NCI-H1092 treated with DMSO at 0.1 percent for 48 hours (cell line): ENCODE results near the gene LEP.

Experiments
- DNase-seq: peaks from one replicate; lab custom pipeline; 2025; lab: John Stamatoyannopoulos, UW

Gene LEP

GRCh38 chr7:128247108-128247507, 6.0 kb downstream of the LEP start:
- no peak for DNase-seq

DNA sequence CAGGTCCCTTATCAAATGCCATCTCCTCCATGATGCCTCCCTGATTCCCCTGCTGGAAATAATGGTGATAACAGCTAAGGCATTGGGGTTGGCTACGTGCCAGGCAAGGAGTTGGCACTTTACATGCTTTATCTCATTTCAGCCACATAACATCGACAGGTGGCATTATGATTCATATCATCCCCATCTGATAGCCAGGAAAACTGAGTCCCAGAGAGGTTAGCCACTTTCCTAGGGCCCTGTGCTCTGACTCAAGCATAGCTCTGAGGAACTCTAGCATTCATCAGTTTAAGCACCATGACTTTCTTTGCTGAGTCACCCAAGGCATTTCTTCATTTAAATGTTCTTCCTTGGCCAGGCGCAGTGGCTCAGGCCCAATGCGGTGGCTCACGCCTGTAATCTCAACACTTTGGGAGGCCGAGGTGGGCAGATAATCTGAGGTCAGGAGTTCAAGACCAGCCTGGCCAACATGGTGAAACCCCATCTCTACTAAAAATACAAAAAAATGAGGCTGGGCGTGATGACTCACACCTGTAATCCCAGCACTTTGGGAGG, 6.6 kb downstream of the LEP start:
- DNase-seq: no peak

DNA sequence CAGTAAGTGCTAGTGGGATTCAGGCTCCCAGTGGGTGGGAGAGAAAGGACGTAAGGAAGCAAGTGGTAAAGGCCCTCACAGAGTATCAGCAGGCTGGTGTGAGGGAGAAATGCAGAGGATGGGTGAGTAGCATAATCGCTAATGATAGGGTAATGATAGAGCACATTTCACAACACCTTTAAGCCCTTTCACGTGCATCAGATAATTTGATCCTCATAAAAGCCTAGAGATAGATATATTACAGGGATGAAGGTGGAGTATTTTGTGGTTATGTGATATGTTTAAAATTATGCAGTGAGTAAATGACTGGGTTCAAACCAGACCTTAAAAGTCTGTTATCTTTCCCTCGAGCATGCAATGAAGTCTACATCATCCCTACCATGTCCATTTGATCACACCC, 10.3 kb downstream of the LEP start:
- no peak for DNase-seq

DNA sequence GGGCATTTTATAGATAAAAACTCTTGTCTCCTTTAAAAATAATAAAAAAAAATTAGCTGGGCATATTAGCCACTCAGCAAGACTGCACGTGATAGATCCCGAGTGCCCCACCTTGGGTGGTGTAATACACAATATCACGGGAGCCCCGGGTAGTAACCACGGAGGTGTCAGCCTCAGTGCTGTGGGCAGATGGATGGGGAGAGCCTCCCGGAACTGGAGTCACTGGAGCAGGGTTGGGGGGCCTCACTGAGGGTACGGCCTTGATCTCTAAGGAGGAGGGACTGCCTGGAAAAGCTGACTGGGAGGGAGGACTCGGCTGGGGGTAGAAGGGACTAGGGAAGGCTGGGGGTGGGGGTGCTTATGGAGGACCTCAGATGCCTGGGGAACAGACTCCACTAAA, 12.6 kb downstream of the LEP start:
- no peak for DNase-seq

- DNase-seq: no peak
These were observed 13.4 kb downstream of the LEP start for GRCh38 chr7:128254470-128254869.

DNA sequence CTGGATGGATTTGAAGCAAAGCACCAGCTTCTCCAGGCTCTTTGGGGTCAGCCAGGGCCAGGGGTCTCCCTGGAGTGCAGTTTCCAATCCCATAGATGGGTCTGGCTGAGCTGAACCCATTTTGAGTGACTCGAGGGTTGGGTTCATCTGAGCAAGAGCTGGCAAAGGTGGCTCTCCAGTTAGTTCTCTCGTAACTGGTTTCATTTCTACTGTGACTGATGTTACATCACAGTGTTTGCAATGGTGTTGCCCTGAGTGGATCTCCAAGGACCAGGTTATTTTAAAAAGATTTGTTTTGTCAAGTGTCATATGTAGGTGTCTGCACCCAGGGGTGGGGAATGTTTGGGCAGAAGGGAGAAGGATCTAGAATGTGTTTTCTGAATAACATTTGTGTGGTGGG, 14.2 kb downstream of the LEP start:
- no peak for DNase-seq

DNA sequence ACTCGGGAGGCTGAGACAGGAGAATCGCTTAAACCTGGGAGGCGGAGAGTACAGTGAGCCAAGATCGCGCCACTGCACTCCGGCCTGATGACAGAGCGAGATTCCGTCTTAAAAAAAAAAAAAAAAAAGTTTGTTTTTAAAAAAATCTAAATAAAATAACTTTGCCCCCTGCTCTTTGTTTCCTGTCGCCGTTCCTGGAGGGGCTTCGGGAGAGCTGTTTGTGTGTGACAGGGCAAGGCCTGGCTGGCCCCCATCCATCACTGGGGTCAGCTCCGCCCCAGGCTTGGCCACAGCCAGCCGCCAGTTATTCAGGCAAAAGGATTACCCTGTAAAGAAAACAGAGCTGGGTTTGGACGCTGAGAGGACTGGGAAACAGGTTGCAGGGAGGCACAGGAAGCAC, 16.4 kb downstream of the LEP start:
- no peak for DNase-seq

- no peak for DNase-seq
These were observed 18.3 kb downstream of the LEP start for GRCh38 chr7:128259131-128260061.

- DNase-seq: no peak
These were observed 19.2 kb downstream of the LEP start for GRCh38 chr7:128260069-128260795.

GRCh38 chr7:128262273-128263028, 21.4 kb downstream of the LEP start:
- no peak for DNase-seq

DNA sequence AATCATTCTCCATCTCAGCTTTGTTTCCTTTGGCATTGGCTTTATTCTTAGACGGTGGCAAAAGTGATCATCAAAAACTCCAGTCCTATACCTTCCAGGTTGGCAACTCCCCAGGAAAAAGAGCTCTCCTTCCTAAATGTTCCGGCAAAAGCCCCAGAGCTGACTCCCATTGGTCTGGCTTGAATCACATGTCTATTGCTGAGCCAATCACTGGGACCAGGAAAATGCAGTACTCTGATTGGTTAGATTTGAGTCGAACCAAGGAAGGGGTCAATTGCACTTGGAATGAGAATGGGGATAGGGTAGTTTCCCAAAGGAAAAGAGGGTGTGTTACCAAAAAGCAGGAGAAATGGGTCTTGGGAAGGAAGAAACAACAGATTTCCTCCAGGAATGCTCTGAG, 22.3 kb downstream of the LEP start:
- no peak for DNase-seq

- no peak for DNase-seq
These were observed 23.4 kb downstream of the LEP start for GRCh38 chr7:128264477-128264876.

DNA sequence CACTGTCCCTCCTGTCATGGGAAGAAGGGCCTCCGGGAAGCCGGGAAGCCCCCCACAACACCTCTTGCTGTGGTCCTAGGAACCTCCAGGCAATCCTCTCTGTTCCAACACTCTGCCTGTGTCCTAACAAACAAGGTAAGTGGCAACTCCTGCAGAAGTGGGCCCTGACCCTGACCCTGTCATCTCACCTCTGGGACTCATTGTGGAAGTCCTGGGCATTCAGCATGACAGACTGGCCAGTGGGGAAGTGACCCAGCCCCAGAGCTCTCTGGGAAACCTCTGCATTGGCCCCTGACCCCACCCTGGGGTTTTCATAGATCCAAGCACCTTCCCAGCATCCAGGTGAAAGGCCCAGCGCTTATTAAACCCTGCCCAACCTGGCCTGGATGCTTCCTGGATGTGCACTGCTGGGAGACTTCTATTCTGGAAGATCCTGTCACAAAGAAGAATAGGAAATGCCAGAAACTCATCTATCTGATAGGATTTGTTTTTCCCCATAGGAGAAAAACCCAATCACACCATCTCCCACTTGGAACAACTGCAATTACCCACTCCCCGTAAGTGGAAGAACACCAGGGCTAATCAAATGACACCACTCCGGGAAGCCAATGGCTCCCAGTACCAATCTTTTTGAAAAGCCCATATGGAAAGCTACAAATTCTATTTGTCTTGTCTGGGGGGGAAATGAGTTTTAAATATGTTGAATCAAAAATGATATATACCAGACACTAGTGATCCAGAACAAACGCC, 24.3 kb downstream of the LEP start:
- DNase-seq: no peak

DNA sequence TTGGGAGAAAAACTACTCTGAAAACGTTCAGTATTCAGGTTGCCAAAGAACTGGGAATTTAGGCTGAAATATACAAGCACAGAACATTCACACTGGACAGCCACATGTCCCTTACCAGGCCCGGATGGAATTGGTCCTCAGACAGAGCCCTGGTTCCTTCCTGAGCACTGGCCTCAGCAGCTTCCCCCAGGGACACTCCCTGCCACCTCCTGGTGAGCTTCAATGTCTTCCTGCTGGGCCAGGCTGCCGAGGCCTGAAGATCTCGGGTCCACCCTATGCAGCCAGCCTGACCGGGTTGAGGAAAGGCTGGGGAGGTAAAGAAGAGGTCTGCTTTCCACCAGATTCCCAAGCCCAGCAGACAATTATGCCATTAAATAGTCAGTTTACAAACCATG, 24.8 kb downstream of the LEP start:
- DNase-seq: no peak

GRCh38 chr7:128266529-128266882, 25.4 kb downstream of the LEP start:
- no peak for DNase-seq

DNA sequence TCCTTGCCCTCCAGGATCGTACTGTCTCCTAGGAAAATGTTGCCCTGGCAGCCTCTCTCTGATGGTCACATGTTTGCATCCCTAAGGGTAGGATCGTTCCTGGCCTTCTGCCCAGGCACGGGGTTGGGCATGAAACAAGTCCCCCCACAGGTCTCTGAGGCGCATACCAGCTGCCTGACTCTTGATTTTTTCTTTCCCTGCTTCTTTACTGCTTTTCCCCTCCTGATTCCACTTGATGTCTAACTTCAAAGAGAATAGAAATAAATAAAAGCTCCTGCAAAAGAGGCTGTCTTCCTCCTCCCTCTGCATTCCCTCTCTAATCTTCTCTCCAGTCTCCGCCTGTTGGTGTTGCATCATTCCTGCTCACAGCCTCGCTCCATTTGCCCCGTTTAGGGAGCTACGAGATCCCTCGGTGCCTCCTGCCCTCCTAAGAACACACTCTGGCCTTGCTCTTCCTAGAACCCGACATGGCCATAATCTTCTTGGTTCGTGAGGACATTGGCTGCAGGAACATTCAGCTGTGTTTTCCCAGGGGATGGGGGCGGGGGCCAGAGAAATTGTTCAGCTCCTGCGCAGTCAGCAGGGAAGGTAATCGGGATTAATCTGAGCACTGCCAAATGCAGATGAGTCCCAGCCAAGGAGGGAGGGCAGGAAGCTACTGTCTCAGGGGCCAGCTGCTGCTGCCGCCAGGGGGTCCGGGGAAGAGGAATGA, 26.0 kb downstream of the LEP start:
- DNase-seq: peak; percentile 88

GRCh38 chr7:128267595-128267924, 26.5 kb downstream of the LEP start:
- DNase-seq: no peak

DNA sequence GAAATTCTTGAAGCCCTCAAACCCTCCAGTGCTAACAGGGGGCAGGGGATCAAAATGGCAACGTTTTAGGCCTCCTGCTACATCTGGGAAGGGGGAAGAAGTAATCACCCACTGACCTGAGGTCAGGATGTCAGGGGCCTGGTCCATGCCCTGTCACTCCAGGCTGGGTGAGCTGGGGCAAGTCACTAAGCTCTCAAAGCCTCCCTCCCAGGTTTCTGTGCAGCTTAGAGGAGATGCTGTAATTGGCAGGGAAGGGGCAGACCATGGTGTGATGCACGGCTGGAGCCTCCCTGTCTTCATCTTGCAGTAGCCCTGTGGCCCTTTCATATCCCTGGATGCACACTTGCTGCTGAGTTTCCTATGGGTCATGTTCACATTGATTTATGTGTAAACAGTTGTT, 27.2 kb downstream of the LEP start:
- DNase-seq: no peak

DNA sequence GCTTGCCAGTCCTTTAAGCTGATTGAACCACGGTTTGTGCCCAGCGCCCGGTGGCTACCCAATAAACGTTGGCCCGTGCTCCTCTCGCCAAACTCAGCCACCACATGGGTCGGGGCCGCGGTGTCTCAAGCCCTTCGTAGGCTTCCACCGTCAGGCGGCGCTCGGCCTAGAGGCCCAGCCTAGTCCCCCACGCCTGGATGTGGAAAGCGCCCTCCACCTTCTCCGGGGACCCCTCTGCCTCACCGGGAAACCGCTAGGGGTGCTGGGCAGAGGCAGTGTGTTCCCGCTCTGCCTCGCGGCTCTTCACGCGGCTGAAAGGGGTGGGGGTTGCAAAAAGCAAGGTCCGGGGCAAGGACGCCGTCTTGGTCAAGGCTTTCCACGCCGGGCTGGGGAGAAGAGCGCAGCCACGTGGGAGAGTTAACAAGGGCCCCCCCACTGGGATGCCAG, 29.8 kb downstream of the LEP start:
- no peak for DNase-seq

GRCh38 chr7:128271471-128271941, 30.4 kb downstream of the LEP start:
- DNase-seq: no peak

- DNase-seq: no peak
These were observed 30.9 kb downstream of the LEP start for GRCh38 chr7:128271942-128272481.
